Suprapubic skin (tissue), 4 donors: ENCODE data around the gene CSNK1A1L. TPM values are rescaled to one million over a fixed set of nuclear protein-coding genes. Genes with fewer than 3 reads are reported as not detected.

Experiments used
- DNase-seq, 2 donors: peaks; one replicate each; pipeline ENCODE4 v3.0.0-alpha.2; 2019; ENCODE audit warnings: low spot score in 2 of 2
- H3K27ac ChIP-seq: fragments of 200-600 bp; sonication (generic); one replicate; pipeline ENCODE4 v1.5.1; 2019
- H3K27me3 ChIP-seq: fragments of 200-600 bp; sonication (generic); one replicate; pipeline ENCODE4 v1.5.1; 2019
- H3K36me3 ChIP-seq: fragments of 200-600 bp; sonication (generic); one replicate; pipeline ENCODE4 v1.5.1; 2019
- H3K4me1 ChIP-seq: fragments of 200-600 bp; sonication (generic); one replicate; pipeline ENCODE4 v1.5.1; 2019
- H3K4me3 ChIP-seq: fragments of 200-600 bp; sonication (generic); one replicate; pipeline ENCODE4 v1.5.1; 2019; ENCODE audit warnings: mild to moderate bottlenecking
- H3K9me3 ChIP-seq: fragments of 200-600 bp; sonication (generic); one replicate; pipeline ENCODE4 v1.5.1; 2019
- CTCF ChIP-seq, 2 donors: fragments of 200-600 bp in 1 of 2; fragments of 450-650 bp in 1 of 2; sonication (generic) in 1 of 2; IDR thresholded peaks; one replicate each; pipeline ENCODE4 v1.5.1; 2016 to 2019; ENCODE audit warnings: antibody characterized with exemption in 2 of 2, mild to moderate bottlenecking in 1 of 2, moderate library complexity in 1 of 2
- EP300 ChIP-seq: sonication (generic); formaldehyde crosslinking; IDR thresholded peaks from one replicate; pipeline ENCODE4 v1.6.1; 2017; ENCODE audit warnings: antibody characterized with exemption
- POLR2A ChIP-seq, 2 donors: fragments of 450-650 bp; IDR thresholded peaks; one replicate each; pipeline ENCODE4 v1.6.1; 2017; ENCODE audit warnings: antibody characterized with exemption in 2 of 2, mild to moderate bottlenecking in 2 of 2, moderate library complexity in 2 of 2
- POLR2AphosphoS5 ChIP-seq, 3 donors: sonication (generic); formaldehyde crosslinking; IDR thresholded peaks; one replicate each; pipeline ENCODE4 v1.6.1; 2017; ENCODE audit warnings: antibody characterized with exemption in 3 of 3
- WGBS: methylation state at CpG from one replicate; pipeline ENCODE4 v1.1.5; 2018; 5-methylcytosine and 5-hydroxymethylcytosine counted together
- total RNA-seq, 4 donors: library from RNA; depleted of rRNA; stranded (reverse); fragments of >200 nt; gene quantifications; one replicate each; pipeline ENCODE4 v1.1.0, GENCODE V29; 2016

Gene CSNK1A1L
- total RNA-seq, 4 donors from 2014 or later: not detected

GRCh38 chr13:37136633-37137032, 31.2 kb upstream of the CSNK1A1L start:
- WGBS: 76% methylated on average over 2 of the region's 2 CpGs
- DNase-seq: no peak

GRCh38 chr13:37136187-37136586, 30.7 kb upstream of the CSNK1A1L start:
- WGBS: 22% methylated on average over 2 of the region's 2 CpGs
- H3K27me3 ChIP-seq: no peaks in the 10 kb centered on the region
- peaks cover 8% of the 10 kb centered on the region for H3K4me1 ChIP-seq
- H3K4me3 ChIP-seq: no peak overlapping the region
- no peaks in the 10 kb centered on the region for H3K36me3 ChIP-seq
- DNase-seq: no peak
- H3K27ac ChIP-seq: no peak overlapping the region
- TF ChIP-seq CTCF (IDR thresholded peaks at IDR 0.05) (no peak), POLR2A (IDR thresholded peaks at IDR 0.05) (no peak), POLR2AphosphoS5 (IDR thresholded peaks at IDR 0.05) (no peak), EP300 (no peak)
- H3K9me3 ChIP-seq: no peaks in the 10 kb centered on the region

More at GRCh38 chr13:37136633-37137032, 31.2 kb upstream of the CSNK1A1L start:
- H3K9me3 ChIP-seq: no peaks in the 10 kb centered on the region
- H3K36me3 ChIP-seq: no peaks in the 10 kb centered on the region
- H3K4me1 ChIP-seq: peaks cover 8% of the 10 kb centered on the region
- H3K27me3 ChIP-seq: no peaks in the 10 kb centered on the region
- no peak overlapping the region for H3K4me3 ChIP-seq
- TF ChIP-seq EP300 (no peak), CTCF (IDR thresholded peaks at IDR 0.05) (no peak), POLR2A (IDR thresholded peaks at IDR 0.05) (no peak), POLR2AphosphoS5 (IDR thresholded peaks at IDR 0.05) (no peak)
- H3K27ac ChIP-seq: no peak overlapping the region

GRCh38 chr13:37134411-37135041, 29.1 kb upstream of the CSNK1A1L start:
- Histone ChIP-seq H3K4me1 (peaks cover 8% of the 10 kb centered on the region), H3K4me3 (no peak overlapping the region), H3K27me3 (no peaks in the 10 kb centered on the region), H3K27ac (no peak overlapping the region), H3K36me3 (no peaks in the 10 kb centered on the region), H3K9me3 (no peaks in the 10 kb centered on the region)
- no peak for DNase-seq
- 54% methylated on average over 6 of the region's 6 CpGs for WGBS
- TF ChIP-seq POLR2AphosphoS5 (IDR thresholded peaks at IDR 0.05) (no peak), EP300 (no peak), CTCF (IDR thresholded peaks at IDR 0.05) (no peak), POLR2A (IDR thresholded peaks at IDR 0.05) (no peak)

GRCh38 chr13:37132211-37132610, 26.7 kb upstream of the CSNK1A1L start:
- Histone ChIP-seq H3K4me3 (no peak overlapping the region), H3K9me3 (no peaks in the 10 kb centered on the region), H3K36me3 (no peaks in the 10 kb centered on the region), H3K4me1 (peaks cover 14% of the 10 kb centered on the region), H3K27ac (no peak overlapping the region), H3K27me3 (no peaks in the 10 kb centered on the region)
- 86% methylated on average over 2 of the region's 2 CpGs for WGBS
- DNase-seq: no peak
- TF ChIP-seq POLR2AphosphoS5 (IDR thresholded peaks at IDR 0.05) (no peak), POLR2A (IDR thresholded peaks at IDR 0.05) (no peak), CTCF (IDR thresholded peaks at IDR 0.05) (no peak), EP300 (no peak)

GRCh38 chr13:37131092-37131491, 25.6 kb upstream of the CSNK1A1L start:
- H3K36me3 ChIP-seq: no peaks in the 10 kb centered on the region
- no peak overlapping the region for H3K27ac ChIP-seq
- no peaks in the 10 kb centered on the region for H3K27me3 ChIP-seq
- WGBS: 73% methylated on average over 3 of the region's 3 CpGs
- H3K4me3 ChIP-seq: no peak overlapping the region
- TF ChIP-seq POLR2AphosphoS5 (IDR thresholded peaks at IDR 0.05): no peak
- TF ChIP-seq EP300: no peak
- TF ChIP-seq CTCF (IDR thresholded peaks at IDR 0.05): no peak
- TF ChIP-seq POLR2A (IDR thresholded peaks at IDR 0.05): no peak
- H3K9me3 ChIP-seq: no peaks in the 10 kb centered on the region
- peaks cover 18% of the 10 kb centered on the region for H3K4me1 ChIP-seq
- no peak for DNase-seq
